Loucy (cell line): ENCODE measurements around the gene BPIFA1.

ENCODE experiments used
- EZH2phosphoT487 ChIP-seq: fragments of 200-600 bp; IDR thresholded peaks from 2 replicates; pipeline ENCODE4 v1.6.1; 2018; ENCODE audit warnings: antibody characterized with exemption, mild to moderate bottlenecking, moderate library complexity, borderline replicate concordance
- TF ChIP-seq, protein P1 (sequence below): fragments of 200-600 bp; sonication (generic); conservative IDR thresholded peaks from 2 replicates; pipeline ENCODE4 v1.5.1; 2014; ENCODE audit warnings: mild to moderate bottlenecking, antibody characterized with exemption, low read length

DNA sequence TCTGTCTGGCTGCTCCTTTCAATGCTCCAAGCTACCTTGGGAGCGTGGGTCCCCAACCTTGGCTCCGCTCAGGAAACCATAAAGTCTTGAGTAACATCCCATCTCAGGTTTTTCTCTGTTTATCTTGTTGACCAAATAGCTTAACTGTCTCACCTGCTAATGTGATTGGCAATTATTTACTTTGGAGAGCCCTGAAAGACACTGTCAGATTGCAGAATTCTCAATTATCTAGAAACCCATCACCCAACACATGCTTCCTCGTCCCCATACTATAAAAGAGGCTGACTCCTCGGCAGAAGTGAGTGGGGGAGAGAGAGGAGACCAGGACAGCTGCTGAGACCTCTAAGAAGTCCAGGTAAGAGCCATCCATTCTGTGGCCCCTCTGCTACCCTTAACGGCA is at the start of gene BPIFA1:
- TF ChIP-seq, protein P1, sequence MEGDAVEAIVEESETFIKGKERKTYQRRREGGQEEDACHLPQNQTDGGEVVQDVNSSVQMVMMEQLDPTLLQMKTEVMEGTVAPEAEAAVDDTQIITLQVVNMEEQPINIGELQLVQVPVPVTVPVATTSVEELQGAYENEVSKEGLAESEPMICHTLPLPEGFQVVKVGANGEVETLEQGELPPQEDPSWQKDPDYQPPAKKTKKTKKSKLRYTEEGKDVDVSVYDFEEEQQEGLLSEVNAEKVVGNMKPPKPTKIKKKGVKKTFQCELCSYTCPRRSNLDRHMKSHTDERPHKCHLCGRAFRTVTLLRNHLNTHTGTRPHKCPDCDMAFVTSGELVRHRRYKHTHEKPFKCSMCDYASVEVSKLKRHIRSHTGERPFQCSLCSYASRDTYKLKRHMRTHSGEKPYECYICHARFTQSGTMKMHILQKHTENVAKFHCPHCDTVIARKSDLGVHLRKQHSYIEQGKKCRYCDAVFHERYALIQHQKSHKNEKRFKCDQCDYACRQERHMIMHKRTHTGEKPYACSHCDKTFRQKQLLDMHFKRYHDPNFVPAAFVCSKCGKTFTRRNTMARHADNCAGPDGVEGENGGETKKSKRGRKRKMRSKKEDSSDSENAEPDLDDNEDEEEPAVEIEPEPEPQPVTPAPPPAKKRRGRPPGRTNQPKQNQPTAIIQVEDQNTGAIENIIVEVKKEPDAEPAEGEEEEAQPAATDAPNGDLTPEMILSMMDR, result no peak
- no peak for TF ChIP-seq EZH2phosphoT487
